Measurements from ENCODE around the gene SEMA5B.

Gene SEMA5B

DNA sequence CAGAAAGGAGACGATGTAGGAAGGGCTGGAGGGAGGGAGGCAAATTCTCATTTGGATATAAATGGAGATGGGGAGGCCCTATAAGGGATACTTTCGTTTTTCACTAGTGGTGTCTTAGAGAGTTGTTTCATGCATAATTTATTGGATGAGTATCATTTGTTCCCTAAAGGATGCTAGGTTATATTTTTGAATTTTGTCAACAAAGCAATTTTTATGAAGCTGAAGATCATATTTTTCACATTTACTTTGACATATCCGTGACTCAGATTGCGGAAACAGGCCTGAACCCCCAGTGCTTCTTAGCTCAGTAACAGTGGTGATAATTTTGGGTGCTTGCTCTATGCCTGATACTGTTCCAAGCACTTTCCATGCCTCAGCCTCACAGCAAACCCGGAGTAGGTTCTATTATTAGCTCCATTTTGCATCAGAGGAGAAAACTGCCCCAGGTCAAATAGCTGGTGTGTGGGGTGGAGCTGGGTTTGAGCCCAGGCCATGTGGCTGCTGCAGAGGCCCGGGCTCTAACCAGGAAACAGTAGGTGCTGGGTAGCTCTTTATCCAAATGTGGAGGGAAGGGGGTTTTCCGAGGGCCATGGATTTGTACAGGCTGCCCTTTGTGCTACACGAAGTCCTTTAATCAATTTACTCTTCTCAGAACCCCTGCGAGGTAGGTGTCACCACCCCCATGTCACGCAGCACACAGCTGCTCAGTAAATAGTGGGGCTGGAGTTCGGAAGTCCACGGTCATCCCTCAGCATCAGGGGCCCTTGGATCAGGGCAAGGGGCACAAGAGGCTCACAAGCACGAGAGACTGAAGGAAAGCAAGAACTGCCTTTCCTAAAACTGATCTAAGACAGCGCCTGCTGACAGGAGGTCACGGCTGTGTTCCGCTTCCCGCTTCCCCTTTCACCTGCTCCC, 133.6 kb downstream of the SEMA5B start:
- Histone ChIP-seq H3K36me3 (replicated peaks; ENCODE audit: insufficient read depth, low read length) (no peaks in the 10 kb centered on the region), H3K9me3 (replicated peaks; ENCODE audit: insufficient read depth, low read length) (no peaks in the 10 kb centered on the region), H4K20me1 (ENCODE audit: insufficient read depth, low read length) (no peaks in the 10 kb centered on the region), H3F3A (ENCODE audit: insufficient read depth, low read length) (no peaks in the 10 kb centered on the region), H3K27ac (ENCODE audit: low read length) (no peak overlapping the region), H3K4me3 (ENCODE audit: low read length) (no peak overlapping the region), H3K27me3 (replicated peaks; ENCODE audit: insufficient read depth, low read length) (no peaks in the 10 kb centered on the region), H3K4me1 (ENCODE audit: low read length) (peaks cover 12% of the 10 kb centered on the region), H3K79me2 (ENCODE audit: low read length) (no peaks in the 10 kb centered on the region), H3K9me2 (replicated peaks; ENCODE audit: insufficient read depth, low read length) (no peaks in the 10 kb centered on the region), H3K4me2 (ENCODE audit: low read depth, low read length) (no peak overlapping the region; the same call in 1 of the 2 replicates), H2AFZ (ENCODE audit: low read length) (no peak overlapping the region), H3K9ac (ENCODE audit: low read length) (no peak overlapping the region)
- DNase-seq, result no peak
- no peak for TF ChIP-seq EZH2phosphoT487 (IDR thresholded peaks at IDR 0.05; ENCODE audit: low read length)
- TF ChIP-seq, protein P1, sequence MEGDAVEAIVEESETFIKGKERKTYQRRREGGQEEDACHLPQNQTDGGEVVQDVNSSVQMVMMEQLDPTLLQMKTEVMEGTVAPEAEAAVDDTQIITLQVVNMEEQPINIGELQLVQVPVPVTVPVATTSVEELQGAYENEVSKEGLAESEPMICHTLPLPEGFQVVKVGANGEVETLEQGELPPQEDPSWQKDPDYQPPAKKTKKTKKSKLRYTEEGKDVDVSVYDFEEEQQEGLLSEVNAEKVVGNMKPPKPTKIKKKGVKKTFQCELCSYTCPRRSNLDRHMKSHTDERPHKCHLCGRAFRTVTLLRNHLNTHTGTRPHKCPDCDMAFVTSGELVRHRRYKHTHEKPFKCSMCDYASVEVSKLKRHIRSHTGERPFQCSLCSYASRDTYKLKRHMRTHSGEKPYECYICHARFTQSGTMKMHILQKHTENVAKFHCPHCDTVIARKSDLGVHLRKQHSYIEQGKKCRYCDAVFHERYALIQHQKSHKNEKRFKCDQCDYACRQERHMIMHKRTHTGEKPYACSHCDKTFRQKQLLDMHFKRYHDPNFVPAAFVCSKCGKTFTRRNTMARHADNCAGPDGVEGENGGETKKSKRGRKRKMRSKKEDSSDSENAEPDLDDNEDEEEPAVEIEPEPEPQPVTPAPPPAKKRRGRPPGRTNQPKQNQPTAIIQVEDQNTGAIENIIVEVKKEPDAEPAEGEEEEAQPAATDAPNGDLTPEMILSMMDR (IDR thresholded peaks at IDR 0.05; ENCODE audit: low read length), result no peak
- TF ChIP-seq EZH2 (optimal IDR thresholded peaks at IDR 0.05; ENCODE audit: low read depth, low read length), result no peak

- no peaks in the 10 kb centered on the region for H3K27me3 ChIP-seq (replicated peaks; ENCODE audit: insufficient read depth, low read length)
- H3K4me3 ChIP-seq (ENCODE audit: low read length), result no peak overlapping the region
- no peaks in the 10 kb centered on the region for H3K36me3 ChIP-seq (replicated peaks; ENCODE audit: insufficient read depth, low read length)
- H3K79me2 ChIP-seq (ENCODE audit: low read length), result no peaks in the 10 kb centered on the region
- H3K27ac ChIP-seq (ENCODE audit: low read length), result no peak overlapping the region
- H3K9ac ChIP-seq (ENCODE audit: low read length), result no peak overlapping the region
- H3K9me3 ChIP-seq (replicated peaks; ENCODE audit: insufficient read depth, low read length), result no peaks in the 10 kb centered on the region
- no peaks in the 10 kb centered on the region for H3K9me2 ChIP-seq (replicated peaks; ENCODE audit: insufficient read depth, low read length)
- peak; percentile 76 for DNase-seq
- no peak for TF ChIP-seq EZH2phosphoT487 (IDR thresholded peaks at IDR 0.05; ENCODE audit: low read length)
- TF ChIP-seq EZH2 (optimal IDR thresholded peaks at IDR 0.05; ENCODE audit: low read depth, low read length), result no peak
- TF ChIP-seq, protein P1 (IDR thresholded peaks at IDR 0.05; ENCODE audit: low read length), result no peak
- no peaks in the 10 kb centered on the region for H4K20me1 ChIP-seq (ENCODE audit: insufficient read depth, low read length)
- H2AFZ ChIP-seq (ENCODE audit: low read length), result no peak overlapping the region
- no peak overlapping the region; the same call in 1 of the 2 replicates for H3K4me2 ChIP-seq (ENCODE audit: low read depth, low read length)
- H3F3A ChIP-seq (ENCODE audit: insufficient read depth, low read length), result no peaks in the 10 kb centered on the region
- peaks cover 12% of the 10 kb centered on the region for H3K4me1 ChIP-seq (ENCODE audit: low read length)
Observed at GRCh38 chr3:122893282-122893681, 134.3 kb downstream of the SEMA5B start.

DNA sequence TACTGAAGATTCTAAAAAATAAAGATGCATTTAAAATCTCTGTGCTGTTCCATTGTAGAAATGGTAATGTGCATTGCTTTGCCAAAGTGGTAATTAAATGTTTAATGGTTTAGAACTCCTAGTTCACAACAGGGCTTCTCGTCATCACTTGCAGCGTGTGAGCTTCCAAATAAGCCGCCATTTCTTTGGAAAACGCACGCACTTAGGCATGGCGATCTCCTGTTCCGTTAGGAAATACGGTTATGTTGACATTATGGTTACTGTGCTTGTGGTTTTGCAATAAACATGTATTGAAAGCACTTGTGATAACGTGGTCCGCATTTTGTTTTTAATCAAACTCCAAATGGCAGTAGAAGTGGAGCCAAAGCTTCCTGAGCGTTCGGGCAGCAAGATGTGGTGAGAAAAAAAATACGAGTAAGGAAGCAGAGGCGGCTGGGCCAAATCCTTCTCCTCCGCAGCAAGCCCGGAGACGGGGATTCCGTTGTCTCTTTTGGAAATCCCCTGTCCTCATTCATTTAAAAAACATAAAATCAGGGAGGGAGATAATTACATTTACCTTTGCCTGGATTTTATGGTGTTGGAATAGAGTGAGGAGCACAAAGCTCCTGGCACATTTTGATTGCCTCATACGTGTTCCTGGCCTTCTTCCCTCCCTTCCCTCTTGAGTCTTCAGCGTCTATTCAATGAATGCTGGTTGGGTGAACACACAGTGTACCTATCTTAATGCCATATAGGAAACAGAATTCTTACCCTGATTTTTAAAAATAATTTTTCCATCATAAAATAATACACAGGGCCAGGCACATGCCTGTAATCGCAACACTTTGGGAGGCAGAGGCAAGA, 135.2 kb downstream of the SEMA5B start:
- no peak for DNase-seq
- no peak for TF ChIP-seq EZH2phosphoT487 (IDR thresholded peaks at IDR 0.05; ENCODE audit: low read length)
- no peak for TF ChIP-seq EZH2 (optimal IDR thresholded peaks at IDR 0.05; ENCODE audit: low read depth, low read length)
- TF ChIP-seq, protein P1 (IDR thresholded peaks at IDR 0.05; ENCODE audit: low read length), result no peak
- H3K9me3 ChIP-seq (replicated peaks; ENCODE audit: insufficient read depth, low read length), result no peaks in the 10 kb centered on the region
- H3K9me2 ChIP-seq (replicated peaks; ENCODE audit: insufficient read depth, low read length), result no peaks in the 10 kb centered on the region
- H3K27ac ChIP-seq (ENCODE audit: low read length), result no peak overlapping the region
- no peaks in the 10 kb centered on the region for H3F3A ChIP-seq (ENCODE audit: insufficient read depth, low read length)
- no peak overlapping the region for H3K4me2 ChIP-seq (ENCODE audit: low read depth, low read length)
- H3K36me3 ChIP-seq (replicated peaks; ENCODE audit: insufficient read depth, low read length), result no peaks in the 10 kb centered on the region
- H3K9ac ChIP-seq (ENCODE audit: low read length), result no peak overlapping the region
- peaks cover 12% of the 10 kb centered on the region for H3K4me1 ChIP-seq (ENCODE audit: low read length)
- H3K79me2 ChIP-seq (ENCODE audit: low read length), result no peaks in the 10 kb centered on the region
- H4K20me1 ChIP-seq (ENCODE audit: insufficient read depth, low read length), result no peaks in the 10 kb centered on the region
- no peak overlapping the region for H2AFZ ChIP-seq (ENCODE audit: low read length)
- no peaks in the 10 kb centered on the region for H3K27me3 ChIP-seq (replicated peaks; ENCODE audit: insufficient read depth, low read length)
- H3K4me3 ChIP-seq (ENCODE audit: low read length), result no peak overlapping the region

All from MM.1S (cell line).